Thyroid gland (tissue), 4 donors: ENCODE results near the gene SLX9. TPM values are rescaled to one million over a fixed set of nuclear protein-coding genes. Genes with fewer than 3 reads are reported as not detected.
"Not testable (repeated sequence)": the region's sequence is repeated elsewhere in the genome, so short reads cannot be mapped to it uniquely, and the experiment has no call there.

ENCODE experiments used
- DNase-seq, 2 donors: peaks; one replicate each; pipeline ENCODE4 v3.0.0-alpha.2; 2019
- H3K27ac ChIP-seq, 3 donors: fragments of 200-600 bp; sonication (generic); 1 replicate in 2 of 3; 2 replicates in 1 of 3; pipeline ENCODE4 v1.5.1; 2016 to 2019; ENCODE audit warnings: mild to moderate bottlenecking in 1 of 3, moderate library complexity in 1 of 3
- H3K27me3 ChIP-seq: fragments of 200-600 bp; sonication (generic); one replicate; pipeline ENCODE4 v1.5.1; 2019
- H3K36me3 ChIP-seq, 2 donors: fragments of 200-600 bp; sonication (generic); one replicate each; pipeline ENCODE4 v1.5.1; 2016 to 2019
- H3K4me1 ChIP-seq, 2 donors: fragments of 200-600 bp; sonication (generic); one replicate each; pipeline ENCODE4 v1.5.1; 2017 to 2019
- H3K4me3 ChIP-seq, 3 donors: fragments of 200-600 bp; sonication (generic); replicated peaks in 1 of 3; 1 replicate in 2 of 3; 2 replicates in 1 of 3; pipeline ENCODE4 v1.5.1; 2016; ENCODE audit warnings: mild to moderate bottlenecking in 1 of 3
- H3K9me3 ChIP-seq: fragments of 200-600 bp; sonication (generic); one replicate; pipeline ENCODE4 v1.5.1; 2017
- CTCF ChIP-seq, 6 experiments: fragments of 200-600 bp in 3 of 6; fragments of 450-650 bp in 3 of 6; sonication (generic) in 3 of 6; IDR thresholded peaks; one replicate each; pipeline ENCODE4 v1.5.1; 2016 to 2019; ENCODE audit warnings: antibody characterized with exemption in 6 of 6, mild to moderate bottlenecking in 2 of 6, inconsistent platforms in 1 of 6, moderate library complexity in 1 of 6
- POLR2A ChIP-seq, 2 donors: fragments of 450-650 bp; IDR thresholded peaks; one replicate each; pipeline ENCODE4 v1.6.1; 2017; ENCODE audit warnings: antibody characterized with exemption in 2 of 2, mild to moderate bottlenecking in 2 of 2, moderate library complexity in 1 of 2
- WGBS, 2 donors: methylation state at CpG; one replicate each; pipeline ENCODE4 v1.1.5; 2017; 5-methylcytosine and 5-hydroxymethylcytosine counted together
- intact Hi-C: fragments of 100-400 bp; cut with DNase I; formaldehyde crosslinking; loops from one replicate; pipeline ENCODE4 v1.15.1; 2023
- total RNA-seq, 4 donors: library from RNA; depleted of rRNA; stranded (reverse); fragments of >200 nt; gene quantifications; one replicate each; pipeline ENCODE4 v1.2.3, GENCODE V29; 2016

The SLX9 gene
- total RNA-seq, 4 donors from 2014 or later, result 4.8 to 19.1 (median 11.2) TPM

- H3K9me3 ChIP-seq, result no peaks in the 10 kb centered on the region
- no peak overlapping the region for H3K27ac ChIP-seq
- H3K36me3 ChIP-seq, result no peaks in the 10 kb centered on the region
- no peaks in the 10 kb centered on the region for H3K27me3 ChIP-seq
- 65 to 71% methylated on average over 7 to 25 of the region's 27 CpGs for WGBS, 2 donors
- TF ChIP-seq POLR2A (IDR thresholded peaks at IDR 0.05) (no peak), CTCF (IDR thresholded peaks at IDR 0.05) (no peak)
- DNase-seq, result peak; percentile 8 to 23
- H3K4me3 ChIP-seq, result no peak overlapping the region
- intact Hi-C loops, result no loop called here
- peaks cover 8 to 25% of the 10 kb centered on the region in 2 donors for H3K4me1 ChIP-seq
These were observed 29.4 kb upstream of the SLX9 start for GRCh38 chr21:44910229-44911067.

- no peak for TF ChIP-seq CTCF (IDR thresholded peaks at IDR 0.05)
- TF ChIP-seq POLR2A (IDR thresholded peaks at IDR 0.05), result no peak
- H3K4me3 ChIP-seq, result no peak overlapping the region
- H3K4me1 ChIP-seq, result peaks cover 8 to 25% of the 10 kb centered on the region in 2 donors
- no peaks in the 10 kb centered on the region for H3K27me3 ChIP-seq
- H3K27ac ChIP-seq, result no peak overlapping the region
- intact Hi-C loops, result no loop called here
- H3K9me3 ChIP-seq, result no peaks in the 10 kb centered on the region
- no peaks in the 10 kb centered on the region for H3K36me3 ChIP-seq
- 69 to 71% methylated on average over 8 to 10 of the region's 10 CpGs for WGBS, 2 donors
- DNase-seq, result no peak
These were observed 28.8 kb upstream of the SLX9 start for GRCh38 chr21:44911068-44911383.

GRCh38 chr21:44911384-44912157, 28.3 kb upstream of the SLX9 start:
- Histone ChIP-seq H3K4me3 (no peak overlapping the region), H3K36me3 (no peaks in the 10 kb centered on the region), H3K27ac (peak overlapping the region in 2 of 3 donors; percentile 50 to 58), H3K27me3 (no peaks in the 10 kb centered on the region), H3K4me1 (peaks cover 8 to 25% of the 10 kb centered on the region in 2 donors), H3K9me3 (no peaks in the 10 kb centered on the region)
- 49 to 53% methylated on average over 7 to 10 of the region's 19 CpGs for WGBS, 2 donors
- intact Hi-C loops, result no loop called here
- TF ChIP-seq POLR2A (IDR thresholded peaks at IDR 0.05) (no peak), CTCF (IDR thresholded peaks at IDR 0.05) (peak in 1 of 6 experiments; percentile 23)
- DNase-seq, result peak; percentile 86 to 87

GRCh38 chr21:44912158-44912473, 27.7 kb upstream of the SLX9 start:
- no peaks in the 10 kb centered on the region for H3K9me3 ChIP-seq
- peaks cover 8 to 25% of the 10 kb centered on the region in 2 donors for H3K4me1 ChIP-seq
- TF ChIP-seq CTCF (IDR thresholded peaks at IDR 0.05) (no peak), POLR2A (IDR thresholded peaks at IDR 0.05) (no peak)
- intact Hi-C loops, result no loop called here
- no peak for DNase-seq
- no peak overlapping the region for H3K4me3 ChIP-seq
- 88 to 90% methylated on average over 3 to 6 of the region's 8 CpGs for WGBS, 2 donors
- H3K36me3 ChIP-seq, result no peaks in the 10 kb centered on the region
- peak overlapping the region in 1 of 3 donors; percentile 50 for H3K27ac ChIP-seq
- H3K27me3 ChIP-seq, result no peaks in the 10 kb centered on the region

- 80 to 89% methylated on average over 3 to 8 of the region's 25 CpGs for WGBS, 2 donors
- H3K36me3 ChIP-seq, DNase-seq, H3K9me3 ChIP-seq, H3K4me3 ChIP-seq, H3K27ac ChIP-seq, H3K27me3 ChIP-seq, intact Hi-C loops: not testable (repeated sequence)
- H3K4me1 ChIP-seq, result peaks cover 8 to 25% of the 10 kb centered on the region in 2 donors
These were observed 27.1 kb upstream of the SLX9 start for GRCh38 chr21:44912506-44913412.
